Activated naive CD8-positive, alpha-beta T cell treated with anti-CD3 and anti-CD28 coated beads, Interleukin-2, amount 10 ng/mL, durations not matched to agents 7 days and 5 days (primary cell): ENCODE data around the gene ARFIP1. TPM values are rescaled to one million over a fixed set of nuclear protein-coding genes. Genes with fewer than 3 reads are reported as not detected.

ENCODE experiments used
- ATAC-seq: fragments of 150-1000 bp; cut with Tn5 transposase; one replicate; pipeline ENCODE4 v1.10.0; 2021; ENCODE audit warnings: low read depth, moderate library complexity
- POLR2A ChIA-PET: fragments of 350-600 bp; sonication (Branson Sonifier 250); formaldehyde crosslinking; loops from one replicate; lab custom pipeline; 2021; ENCODE audit warnings: antibody characterized with exemption; lab: Charles Lee
- DNase-seq: peaks from one replicate; pipeline ENCODE4 v3.0.0; 2021
- H3K27ac Mint-ChIP-seq: one replicate; pipeline ENCODE4 v1.8.0; 2022; ENCODE audit warnings: mild to moderate bottlenecking, mixed read lengths
- H3K27me3 Mint-ChIP-seq: one replicate; pipeline ENCODE4 v1.8.0; 2022; ENCODE audit warnings: mild to moderate bottlenecking, moderate library complexity, mixed read lengths
- H3K36me3 Mint-ChIP-seq: one replicate; pipeline ENCODE4 v1.8.0; 2021; ENCODE audit warnings: mild to moderate bottlenecking, mixed read lengths
- H3K4me1 Mint-ChIP-seq: one replicate; pipeline ENCODE4 v1.8.0; 2021; ENCODE audit warnings: mixed read lengths
- H3K4me3 Mint-ChIP-seq: one replicate; pipeline ENCODE4 v1.8.0; 2022; ENCODE audit warnings: mild to moderate bottlenecking, moderate library complexity, mixed read lengths
- H3K9me3 Mint-ChIP-seq: one replicate; pipeline ENCODE4 v1.8.0; 2021; ENCODE audit warnings: mixed read lengths
- total RNA-seq, 2 experiments: library from RNA; stranded (reverse); gene quantifications; one replicate each; pipeline ENCODE4 v1.2.3, GENCODE V29; 2021

Gene ARFIP1
- total RNA-seq, 2 experiments from 2014 or later: 18.4 to 19.4 TPM

DNA sequence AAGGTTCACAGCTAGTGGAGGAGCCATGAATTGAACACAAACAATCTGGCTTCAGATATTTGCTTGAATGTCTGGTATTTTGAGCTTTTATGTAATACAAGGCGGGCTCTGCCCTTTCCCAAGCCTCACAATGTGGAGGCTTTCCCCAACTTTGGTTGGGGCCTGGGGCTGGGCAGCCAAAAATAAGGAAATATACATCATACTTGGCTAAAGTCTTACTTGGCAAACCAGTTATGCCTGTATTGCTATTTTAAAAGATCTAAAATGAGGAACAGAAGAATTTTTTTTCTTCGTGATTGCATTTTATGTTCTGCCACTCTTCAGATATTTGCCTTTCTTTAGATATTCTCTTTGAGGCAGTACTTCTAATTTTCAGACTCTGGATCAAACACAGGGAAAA, 26.1 kb downstream of the ARFIP1 start:
- H3K9me3 Mint-ChIP-seq: peaks cover 2% of the 10 kb centered on the region
- no peak for ATAC-seq
- POLR2A ChIA-PET: no interaction called here
- no peaks in the 10 kb centered on the region for H3K27me3 Mint-ChIP-seq
- DNase-seq: no peak
- H3K27ac Mint-ChIP-seq: no peak overlapping the region
- H3K36me3 Mint-ChIP-seq: peaks cover 23% of the 10 kb centered on the region
- no peak overlapping the region for H3K4me3 Mint-ChIP-seq
- H3K4me1 Mint-ChIP-seq: peaks cover 12% of the 10 kb centered on the region

- Mint-ChIP-seq H3K27me3 (no peaks in the 10 kb centered on the region), H3K36me3 (peaks cover 27% of the 10 kb centered on the region), H3K9me3 (peaks cover 2% of the 10 kb centered on the region), H3K4me3 (no peak overlapping the region), H3K27ac (no peak overlapping the region), H3K4me1 (peaks cover 12% of the 10 kb centered on the region)
- ATAC-seq (no peak), DNase-seq (no peak)
- POLR2A ChIA-PET: no interaction called here
Measured at GRCh38 chr4:152806501-152807125, 26.9 kb downstream of the ARFIP1 start.

GRCh38 chr4:152807294-152807829, 27.6 kb downstream of the ARFIP1 start:
- Mint-ChIP-seq H3K4me3 (peak overlapping the region; percentile 41), H3K27ac (peak overlapping the region; percentile 8), H3K36me3 (peaks cover 31% of the 10 kb centered on the region), H3K9me3 (peaks cover 2% of the 10 kb centered on the region), H3K4me1 (peaks cover 12% of the 10 kb centered on the region), H3K27me3 (no peaks in the 10 kb centered on the region)
- POLR2A ChIA-PET: no interaction called here
- ATAC-seq (no peak), DNase-seq (no peak)

GRCh38 chr4:152808670-152809069, 28.9 kb downstream of the ARFIP1 start:
- POLR2A ChIA-PET: no interaction called here
- H3K36me3 Mint-ChIP-seq: peaks cover 40% of the 10 kb centered on the region
- no peak overlapping the region for H3K27ac Mint-ChIP-seq

DNA sequence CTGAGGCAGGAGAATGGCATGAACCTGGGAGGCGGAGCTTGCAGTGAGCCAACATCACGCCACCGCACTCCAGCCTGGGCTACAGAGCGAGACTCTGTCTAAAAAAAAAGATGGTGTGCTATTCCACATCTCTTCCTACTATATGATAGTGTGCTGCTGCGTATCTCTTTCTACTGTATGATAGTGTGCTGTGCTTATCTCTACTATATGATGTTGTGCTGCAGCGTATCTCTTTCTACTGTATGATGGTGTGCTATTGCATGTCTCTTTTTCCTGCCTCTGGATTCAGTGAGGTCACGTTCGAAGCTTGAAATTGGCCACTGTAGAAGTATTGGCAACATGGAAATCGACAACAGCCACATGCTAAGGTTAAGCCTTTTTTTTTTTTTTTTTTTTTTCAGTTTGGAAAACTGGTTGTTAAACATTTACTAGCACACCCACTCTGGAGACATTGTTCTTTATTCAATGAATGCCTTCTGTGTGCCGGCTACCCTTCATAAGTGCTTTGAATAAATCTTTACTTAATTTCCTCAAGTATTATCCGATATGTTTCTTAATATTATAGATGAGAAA, 31.0 kb downstream of the ARFIP1 start:
- DNase-seq: no peak
- Mint-ChIP-seq H3K27me3 (no peaks in the 10 kb centered on the region), H3K27ac (no peak overlapping the region), H3K9me3 (peaks cover 8% of the 10 kb centered on the region), H3K4me1 (peaks cover 8% of the 10 kb centered on the region), H3K4me3 (no peak overlapping the region), H3K36me3 (peaks cover 54% of the 10 kb centered on the region)
- POLR2A ChIA-PET: no interaction called here
- no peak for ATAC-seq

More at GRCh38 chr4:152808670-152809069, 28.9 kb downstream of the ARFIP1 start:
- no peak overlapping the region for H3K4me3 Mint-ChIP-seq
- ATAC-seq (no peak), DNase-seq (no peak)
- no peaks in the 10 kb centered on the region for H3K27me3 Mint-ChIP-seq
- peaks cover 4% of the 10 kb centered on the region for H3K9me3 Mint-ChIP-seq
- H3K4me1 Mint-ChIP-seq: peaks cover 8% of the 10 kb centered on the region

- Mint-ChIP-seq H3K27me3 (no peaks in the 10 kb centered on the region), H3K4me1 (peaks cover 15% of the 10 kb centered on the region), H3K27ac (no peak overlapping the region), H3K4me3 (no peak overlapping the region), H3K9me3 (peaks cover 19% of the 10 kb centered on the region), H3K36me3 (peaks cover 57% of the 10 kb centered on the region)
- ATAC-seq (no peak), DNase-seq (no peak)
- POLR2A ChIA-PET: no interaction called here
Measured at GRCh38 chr4:152815078-152815477, 35.3 kb downstream of the ARFIP1 start.

DNA sequence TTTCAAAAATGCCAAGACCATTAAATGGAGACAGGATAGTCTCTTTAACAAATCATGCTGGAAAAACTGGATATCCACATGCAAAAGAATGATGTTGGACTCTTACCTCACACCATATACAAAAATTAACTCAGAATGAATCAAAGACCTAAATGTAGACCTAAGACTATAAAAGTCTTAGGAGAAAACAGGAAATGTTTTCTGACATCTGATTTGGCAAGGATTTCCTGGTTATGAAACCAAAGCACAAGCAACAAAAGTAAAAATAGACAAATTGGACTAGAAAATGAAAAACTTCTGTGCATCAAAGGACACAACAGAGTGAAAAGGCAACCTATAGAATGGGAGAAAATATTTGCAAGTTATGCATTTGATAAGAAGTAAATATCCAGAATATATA, 37.6 kb downstream of the ARFIP1 start:
- ATAC-seq: no peak
- peaks cover 18% of the 10 kb centered on the region for H3K9me3 Mint-ChIP-seq
- peaks cover 56% of the 10 kb centered on the region for H3K36me3 Mint-ChIP-seq

DNA sequence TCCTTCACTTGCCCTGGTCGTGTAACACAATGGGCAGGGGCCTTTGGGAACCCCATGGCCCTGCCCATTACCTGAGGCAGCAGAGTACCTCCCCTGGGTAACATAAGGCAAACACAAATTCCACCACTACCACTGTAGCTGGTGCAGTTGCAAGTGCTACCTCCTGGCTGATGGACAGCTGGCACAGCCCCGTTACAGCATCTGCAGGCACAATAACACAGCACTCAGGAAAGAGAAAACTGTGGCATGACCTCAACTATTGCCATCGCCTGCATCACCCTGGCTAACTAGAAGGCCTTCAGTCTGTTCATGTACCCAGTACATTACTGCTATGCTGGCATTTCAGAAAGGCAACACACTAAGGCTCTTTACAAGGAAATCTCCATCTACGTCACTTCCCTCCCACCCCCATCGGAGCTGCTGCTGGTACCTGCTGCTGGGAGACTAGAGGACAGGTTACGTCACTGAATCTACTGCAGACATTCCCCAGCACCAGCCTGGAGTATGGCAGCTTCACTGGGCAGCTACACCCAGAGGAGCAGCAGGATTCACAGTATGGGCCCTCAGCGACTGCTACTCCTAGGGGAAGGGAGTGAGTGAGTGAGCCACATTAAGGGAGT, 39.4 kb downstream of the ARFIP1 start:
- ATAC-seq (no peak), DNase-seq (no peak)
- H3K36me3 Mint-ChIP-seq: peaks cover 43% of the 10 kb centered on the region
- peaks cover 14% of the 10 kb centered on the region for H3K4me1 Mint-ChIP-seq
- no peak overlapping the region for H3K4me3 Mint-ChIP-seq
- no peak overlapping the region for H3K27ac Mint-ChIP-seq
- H3K27me3 Mint-ChIP-seq: no peaks in the 10 kb centered on the region
- POLR2A ChIA-PET: no interaction called here
- peaks cover 15% of the 10 kb centered on the region for H3K9me3 Mint-ChIP-seq

More for the DNA sequence above, 37.6 kb downstream of the ARFIP1 start:
- DNase-seq: no peak
- H3K4me3 Mint-ChIP-seq: no peak overlapping the region
- no peaks in the 10 kb centered on the region for H3K27me3 Mint-ChIP-seq
- no peak overlapping the region for H3K27ac Mint-ChIP-seq
- POLR2A ChIA-PET: no interaction called here
- peaks cover 14% of the 10 kb centered on the region for H3K4me1 Mint-ChIP-seq

GRCh38 chr4:152820073-152820472, 40.3 kb downstream of the ARFIP1 start:
- H3K4me1 Mint-ChIP-seq: peaks cover 14% of the 10 kb centered on the region
- DNase-seq (no peak), ATAC-seq (no peak)
- peaks cover 15% of the 10 kb centered on the region for H3K9me3 Mint-ChIP-seq
- H3K27ac Mint-ChIP-seq: no peak overlapping the region
- no peak overlapping the region for H3K4me3 Mint-ChIP-seq
- peaks cover 36% of the 10 kb centered on the region for H3K36me3 Mint-ChIP-seq
- POLR2A ChIA-PET: no interaction called here
- no peaks in the 10 kb centered on the region for H3K27me3 Mint-ChIP-seq

GRCh38 chr4:152822323-152822722, 42.6 kb downstream of the ARFIP1 start:
- H3K36me3 Mint-ChIP-seq: peaks cover 19% of the 10 kb centered on the region
- DNase-seq (no peak), ATAC-seq (no peak)
- no peak overlapping the region for H3K27ac Mint-ChIP-seq
- POLR2A ChIA-PET: no interaction called here
- no peaks in the 10 kb centered on the region for H3K27me3 Mint-ChIP-seq
- H3K4me3 Mint-ChIP-seq: no peak overlapping the region
- H3K9me3 Mint-ChIP-seq: peaks cover 6% of the 10 kb centered on the region
- peaks cover 4% of the 10 kb centered on the region for H3K4me1 Mint-ChIP-seq

- no peaks in the 10 kb centered on the region for H3K4me1 Mint-ChIP-seq
- no peak for ATAC-seq
- POLR2A ChIA-PET: no interaction called here
- peaks cover 18% of the 10 kb centered on the region for H3K36me3 Mint-ChIP-seq
- no peak overlapping the region for H3K27ac Mint-ChIP-seq
- H3K4me3 Mint-ChIP-seq: no peak overlapping the region
- DNase-seq: no peak
- no peaks in the 10 kb centered on the region for H3K27me3 Mint-ChIP-seq
- H3K9me3 Mint-ChIP-seq: peaks cover 8% of the 10 kb centered on the region
Measured at GRCh38 chr4:152824561-152824960, 44.8 kb downstream of the ARFIP1 start.

DNA sequence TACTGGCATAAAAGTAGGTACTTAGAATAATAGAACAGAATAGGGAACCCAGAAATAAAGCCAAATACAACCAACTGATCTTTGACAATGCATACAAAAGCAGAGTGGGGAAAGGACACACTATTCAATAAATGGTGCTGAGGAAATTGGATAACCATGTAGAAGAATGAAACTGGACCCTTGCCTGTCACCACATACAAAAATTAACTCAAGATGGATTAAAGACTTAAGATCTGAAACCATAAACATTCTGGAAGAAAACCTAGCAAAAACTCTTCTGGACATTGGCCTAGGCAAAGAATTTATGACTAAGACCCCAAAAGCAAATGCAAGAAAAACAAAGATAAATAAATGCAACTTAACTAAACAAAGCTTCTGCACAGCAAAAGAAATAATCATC, 45.6 kb downstream of the ARFIP1 start:
- DNase-seq: no peak
- Mint-ChIP-seq H3K36me3 (peaks cover 16% of the 10 kb centered on the region), H3K4me3 (no peak overlapping the region), H3K9me3 (peaks cover 8% of the 10 kb centered on the region), H3K4me1 (no peaks in the 10 kb centered on the region), H3K27me3 (no peaks in the 10 kb centered on the region), H3K27ac (no peak overlapping the region)
- POLR2A ChIA-PET: no interaction called here
- no peak for ATAC-seq

DNA sequence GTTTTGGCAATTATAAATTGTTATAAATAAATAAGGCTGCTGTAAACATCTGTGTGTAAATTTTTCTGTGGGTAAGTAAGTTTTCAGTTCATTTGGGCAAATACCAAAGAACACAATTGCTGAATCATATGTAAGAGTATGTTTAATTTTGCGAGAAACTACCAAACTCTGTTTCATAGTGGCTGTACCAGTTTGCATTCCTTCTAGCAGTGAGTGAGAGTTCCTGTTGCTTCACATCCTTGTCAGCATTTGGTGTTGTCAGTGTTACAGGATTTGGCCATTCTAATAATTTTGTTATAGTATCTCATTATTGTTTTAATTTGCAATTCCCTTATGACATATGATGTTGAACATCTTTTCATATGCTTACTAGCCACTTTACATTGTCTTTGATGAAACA, 48.4 kb downstream of the ARFIP1 start:
- H3K27me3 Mint-ChIP-seq: no peaks in the 10 kb centered on the region
- no peaks in the 10 kb centered on the region for H3K4me1 Mint-ChIP-seq
- ATAC-seq: no peak
- no peak overlapping the region for H3K4me3 Mint-ChIP-seq
- H3K9me3 Mint-ChIP-seq: peaks cover 4% of the 10 kb centered on the region
- no peak for DNase-seq
- H3K36me3 Mint-ChIP-seq: peaks cover 29% of the 10 kb centered on the region
- no peak overlapping the region for H3K27ac Mint-ChIP-seq
- POLR2A ChIA-PET: no interaction called here

DNA sequence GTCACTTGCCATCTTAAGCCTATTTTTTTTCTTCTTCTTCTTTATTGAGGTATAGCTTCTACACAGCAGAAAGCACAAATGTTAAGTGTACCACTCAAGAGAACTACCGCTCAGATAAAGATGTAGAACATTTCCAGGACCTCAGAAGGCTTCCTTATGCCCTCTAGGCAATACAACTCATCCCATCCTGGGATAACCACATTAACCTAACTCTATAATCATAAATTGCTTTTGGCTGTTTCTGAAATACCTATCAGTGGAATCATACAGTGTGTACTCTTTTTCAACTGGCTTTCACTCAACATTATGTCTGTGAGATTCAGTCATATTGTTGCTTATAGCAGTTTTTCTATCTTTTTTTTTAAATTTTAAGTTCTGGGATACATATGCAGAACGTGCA, 51.7 kb downstream of the ARFIP1 start:
- no peaks in the 10 kb centered on the region for H3K4me1 Mint-ChIP-seq
- no peak overlapping the region for H3K27ac Mint-ChIP-seq
- DNase-seq: no peak
- no peak for ATAC-seq
- no peak overlapping the region for H3K4me3 Mint-ChIP-seq
- no peaks in the 10 kb centered on the region for H3K27me3 Mint-ChIP-seq
- peaks cover 54% of the 10 kb centered on the region for H3K36me3 Mint-ChIP-seq
- POLR2A ChIA-PET: no interaction called here
- H3K9me3 Mint-ChIP-seq: peaks cover 6% of the 10 kb centered on the region
